WTC11 (cell line): ENCODE data around the gene SDHAF1. TPM values are rescaled to one million over a fixed set of nuclear protein-coding genes. Genes with fewer than 3 reads are reported as not detected.

Experiments used
- ATAC-seq: fragments of 200-7000 bp; cut with Tn5 transposase; 2 replicates; pipeline ENCODE4 v1.10.0; 2021; ENCODE audit warnings: mild to moderate bottlenecking, moderate library complexity
- CTCF ChIA-PET: fragments of 300-600 bp; sonication (Branson Sonifier 250); formaldehyde crosslinking; loops from one replicate; lab custom pipeline; 2021; ENCODE audit warnings: antibody characterized with exemption; lab: Charles Lee
- POLR2A ChIA-PET: fragments of 350-600 bp; sonication (Branson Sonifier 250); formaldehyde crosslinking; loops from one replicate; lab custom pipeline; 2021; ENCODE audit warnings: antibody characterized with exemption; lab: Charles Lee
- DNase-seq: peaks from one replicate; pipeline ENCODE4 v3.0.0; 2021; ENCODE audit warnings: low spot score
- H3K27ac Mint-ChIP-seq: 2 replicates; pipeline ENCODE4 v1.8.0; 2021; ENCODE audit warnings: mixed read lengths
- H3K27me3 Mint-ChIP-seq: 2 replicates; pipeline ENCODE4 v1.8.0; 2021; ENCODE audit warnings: low read depth, mild to moderate bottlenecking, moderate library complexity, mixed read lengths
- H3K36me3 Mint-ChIP-seq: 2 replicates; pipeline ENCODE4 v1.8.0; 2021; ENCODE audit warnings: mixed read lengths
- H3K4me1 Mint-ChIP-seq: 2 replicates; pipeline ENCODE4 v1.8.0; 2022; ENCODE audit warnings: mixed read lengths
- H3K4me3 Mint-ChIP-seq: 2 replicates; pipeline ENCODE4 v1.8.0; 2021; ENCODE audit warnings: mild to moderate bottlenecking, moderate library complexity, mixed read lengths
- H3K9me3 Mint-ChIP-seq: 2 replicates; pipeline ENCODE4 v1.8.0; 2021; ENCODE audit warnings: mixed read lengths
- CREM ChIP-seq: sonication (generic); formaldehyde crosslinking; IDR thresholded peaks from 2 replicates; pipeline ENCODE4 v1.8.1; 2022; ENCODE audit warnings: mild to moderate bottlenecking, missing genetic modification reagents, moderate library complexity
- CTCF ChIP-seq: fragments of 200-600 bp; IDR thresholded peaks from 2 replicates; pipeline ENCODE4 v1.8.0; 2022; ENCODE audit warnings: antibody characterized with exemption
- E2F1 ChIP-seq: sonication (generic); formaldehyde crosslinking; IDR thresholded peaks from 2 replicates; pipeline ENCODE4 v1.8.0; 2022; ENCODE audit warnings: mild to moderate bottlenecking, missing genetic modification reagents
- E2F4 ChIP-seq: sonication (generic); formaldehyde crosslinking; IDR thresholded peaks from 2 replicates; pipeline ENCODE4 v1.8.1; 2022; ENCODE audit warnings: low read depth, mild to moderate bottlenecking, moderate library complexity, missing genetic modification reagents, borderline replicate concordance
- E2F5 ChIP-seq: sonication (generic); formaldehyde crosslinking; IDR thresholded peaks from 2 replicates; pipeline ENCODE4 v1.8.1; 2022; ENCODE audit warnings: mild to moderate bottlenecking, moderate library complexity, missing genetic modification reagents
- ELF4 ChIP-seq: sonication (generic); formaldehyde crosslinking; IDR thresholded peaks from 2 replicates; pipeline ENCODE4 v1.8.1; 2022; ENCODE audit warnings: low read depth, mild to moderate bottlenecking, moderate library complexity, missing genetic modification reagents
- EMX1 ChIP-seq: fragments of 250-450 bp; sonication (Bioruptor Pico); IDR thresholded peaks from 2 replicates; pipeline ENCODE4 v1.8.0; 2021; ENCODE audit warnings: mild to moderate bottlenecking
- ETV6 ChIP-seq: sonication (generic); formaldehyde crosslinking; IDR thresholded peaks from 2 replicates; pipeline ENCODE4 v1.8.1; 2022; ENCODE audit warnings: mild to moderate bottlenecking, missing genetic modification reagents
- FOXP1 ChIP-seq: sonication (generic); formaldehyde crosslinking; IDR thresholded peaks from 2 replicates; pipeline ENCODE4 v1.8.0; 2022; ENCODE audit warnings: missing genetic modification reagents, mild to moderate bottlenecking, moderate library complexity, borderline replicate concordance
- JAZF1 ChIP-seq: fragments of 250-450 bp; sonication (Bioruptor Pico); IDR thresholded peaks from 2 replicates; pipeline ENCODE4 v1.9.0; 2021; ENCODE audit warnings: moderate library complexity, mild to moderate bottlenecking, inconsistent platforms
- MAX ChIP-seq: sonication (generic); formaldehyde crosslinking; IDR thresholded peaks from 2 replicates; pipeline ENCODE4 v1.8.0; 2022; ENCODE audit warnings: mild to moderate bottlenecking, missing genetic modification reagents
- NFYB ChIP-seq: sonication (generic); formaldehyde crosslinking; conservative IDR thresholded peaks from 2 replicates; pipeline ENCODE4 v1.8.0; 2022; ENCODE audit warnings: low read depth, missing genetic modification reagents
- NR1H2 ChIP-seq: sonication (generic); formaldehyde crosslinking; IDR thresholded peaks from 2 replicates; pipeline ENCODE4 v1.9.0; 2021; ENCODE audit warnings: mild to moderate bottlenecking, moderate library complexity, missing genetic modification reagents
- SMAD3 ChIP-seq: sonication (generic); formaldehyde crosslinking; IDR thresholded peaks from 2 replicates; pipeline ENCODE4 v1.8.0; 2022; ENCODE audit warnings: missing genetic modification reagents, mild to moderate bottlenecking, borderline replicate concordance
- SP1 ChIP-seq: sonication (generic); formaldehyde crosslinking; conservative IDR thresholded peaks from 2 replicates; pipeline ENCODE4 v1.8.1; 2022; ENCODE audit warnings: missing genetic modification reagents
- STAT6 ChIP-seq: sonication (generic); formaldehyde crosslinking; conservative IDR thresholded peaks from 2 replicates; pipeline ENCODE4 v1.8.1; 2023; ENCODE audit warnings: mild to moderate bottlenecking, low read depth, missing genetic modification reagents, moderate library complexity
- TP53 ChIP-seq: sonication (generic); formaldehyde crosslinking; IDR thresholded peaks from 2 replicates; pipeline ENCODE4 v1.8.1; 2023; ENCODE audit warnings: mild to moderate bottlenecking, missing genetic modification reagents
- ZNF121 ChIP-seq: sonication (generic); formaldehyde crosslinking; IDR thresholded peaks from 2 replicates; pipeline ENCODE4 v1.8.0; 2023; ENCODE audit warnings: missing genetic modification reagents
- ZNF396 ChIP-seq: fragments of 250-450 bp; sonication (Bioruptor Pico); IDR thresholded peaks from 2 replicates; pipeline ENCODE4 v1.8.0; 2021; ENCODE audit warnings: mild to moderate bottlenecking, moderate library complexity, borderline replicate concordance
- total RNA-seq: library from RNA; stranded (reverse); gene quantifications from 3 replicates; pipeline ENCODE4 v1.2.3, GENCODE V29; 2021
- TF ChIP-seq, protein P1 (sequence below): sonication (generic); formaldehyde crosslinking; IDR thresholded peaks from 2 replicates; pipeline ENCODE4 v1.8.1; 2023; ENCODE audit warnings: mild to moderate bottlenecking, missing genetic modification reagents, moderate library complexity
- TF ChIP-seq, protein P2 (sequence below): sonication (generic); formaldehyde crosslinking; IDR thresholded peaks from 2 replicates; pipeline ENCODE4 v1.8.1; 2023; ENCODE audit warnings: mild to moderate bottlenecking, moderate library complexity, missing genetic modification reagents

Gene SDHAF1
- total RNA-seq, 1 experiment from 2014 or later: 20.8 TPM

GRCh38 chr19:35977446-35978222 is 17.4 kb upstream of the SDHAF1 start:
- peak overlapping the region; percentile 72; the same call in 1 of the 2 replicates for H3K27ac Mint-ChIP-seq
- DNase-seq (peak; percentile 86), ATAC-seq (peak; percentile 95)
- CTCF ChIA-PET: interaction anchor here (0.5 to 2.1 kb wide), 35 partner anchors 10 to 420 kb away, joined by 3 to 12 read pairs (median 4); partner anchors contain the start of genes ALKBH6, NFKBID and SYNE4
- no peaks in the 10 kb centered on the region for H3K36me3 Mint-ChIP-seq
- no peaks in the 10 kb centered on the region for H3K9me3 Mint-ChIP-seq
- peaks cover 20% of the 10 kb centered on the region for H3K27me3 Mint-ChIP-seq
- TF ChIP-seq, protein P1, sequence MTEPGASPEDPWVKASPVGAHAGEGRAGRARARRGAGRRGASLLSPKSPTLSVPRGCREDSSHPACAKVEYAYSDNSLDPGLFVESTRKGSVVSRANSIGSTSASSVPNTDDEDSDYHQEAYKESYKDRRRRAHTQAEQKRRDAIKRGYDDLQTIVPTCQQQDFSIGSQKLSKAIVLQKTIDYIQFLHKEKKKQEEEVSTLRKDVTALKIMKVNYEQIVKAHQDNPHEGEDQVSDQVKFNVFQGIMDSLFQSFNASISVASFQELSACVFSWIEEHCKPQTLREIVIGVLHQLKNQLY (CRISPR knock-in tag): no peak
- TF ChIP-seq CTCF (peak; percentile 35; the same call in 1 of the 2 replicates), MAX (CRISPR knock-in tag) (0 out of 2 replicates have a peak, but pooled peaks have one; percentile 21), ZNF396 (CRISPR knock-in tag) (no peak)
- peaks cover 13% of the 10 kb centered on the region for H3K4me1 Mint-ChIP-seq
- H3K4me3 Mint-ChIP-seq: no peak overlapping the region
- POLR2A ChIA-PET: interaction anchor here (0.7 kb wide), 1 partner anchor 93 kb away, joined by 3 read pairs; no protein-coding TSS in a partner anchor

DNA sequence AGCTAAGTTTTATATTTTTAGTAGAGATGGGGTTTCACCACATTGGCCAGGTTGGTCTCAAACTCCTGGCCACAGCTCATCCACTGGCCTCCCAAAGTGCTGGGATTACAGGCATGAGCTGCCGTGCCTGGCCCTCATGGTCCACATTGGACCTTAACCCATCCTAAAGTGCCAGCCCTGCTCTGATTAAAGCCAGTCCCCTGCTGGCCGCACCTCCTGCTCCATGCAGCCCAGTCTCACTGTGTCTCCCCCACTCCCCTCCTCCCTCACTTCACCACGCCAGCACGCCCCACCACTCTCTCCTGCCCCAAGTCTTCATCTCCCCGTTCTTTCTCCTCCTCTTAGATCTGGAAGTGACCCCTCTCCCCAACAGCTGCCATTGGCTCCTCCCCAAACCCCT is 16.7 kb upstream of the SDHAF1 start:
- ATAC-seq: no peak

More for the DNA sequence above, 16.7 kb upstream of the SDHAF1 start:
- DNase-seq: no peak
- no peaks in the 10 kb centered on the region for H3K36me3 Mint-ChIP-seq
- CTCF ChIA-PET: interaction anchor here (1.1 to 2.1 kb wide), 5 partner anchors 17 to 73 kb away, joined by 3 to 10 read pairs (median 5); partner anchors contain the start of genes ALKBH6 and SYNE4
- no peaks in the 10 kb centered on the region for H3K9me3 Mint-ChIP-seq
- peaks cover 20% of the 10 kb centered on the region for H3K27me3 Mint-ChIP-seq
- H3K27ac Mint-ChIP-seq: no peak overlapping the region
- POLR2A ChIA-PET: no interaction called here
- TF ChIP-seq FOXP1 (CRISPR knock-in tag): no peak
- no peak for TF ChIP-seq NR1H2 (CRISPR knock-in tag)
- no peak for TF ChIP-seq TP53 (CRISPR knock-in tag)
- TF ChIP-seq JAZF1: no peak
- TF ChIP-seq, protein P1 (CRISPR knock-in tag): no peak
- no peak for TF ChIP-seq E2F1 (CRISPR knock-in tag)
- TF ChIP-seq ETV6: no peak
- TF ChIP-seq, protein P2, sequence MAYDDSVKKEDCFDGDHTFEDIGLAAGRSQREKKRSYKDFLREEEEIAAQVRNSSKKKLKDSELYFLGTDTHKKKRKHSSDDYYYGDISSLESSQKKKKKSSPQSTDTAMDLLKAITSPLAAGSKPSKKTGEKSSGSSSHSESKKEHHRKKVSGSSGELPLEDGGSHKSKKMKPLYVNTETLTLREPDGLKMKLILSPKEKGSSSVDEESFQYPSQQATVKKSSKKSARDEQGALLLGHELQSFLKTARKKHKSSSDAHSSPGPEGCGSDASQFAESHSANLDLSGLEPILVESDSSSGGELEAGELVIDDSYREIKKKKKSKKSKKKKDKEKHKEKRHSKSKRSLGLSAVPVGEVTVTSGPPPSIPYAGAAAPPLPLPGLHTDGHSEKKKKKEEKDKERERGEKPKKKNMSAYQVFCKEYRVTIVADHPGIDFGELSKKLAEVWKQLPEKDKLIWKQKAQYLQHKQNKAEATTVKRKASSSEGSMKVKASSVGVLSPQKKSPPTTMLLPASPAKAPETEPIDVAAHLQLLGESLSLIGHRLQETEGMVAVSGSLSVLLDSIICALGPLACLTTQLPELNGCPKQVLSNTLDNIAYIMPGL (CRISPR knock-in tag): no peak
- no peak for TF ChIP-seq E2F4 (CRISPR knock-in tag)
- no peak for TF ChIP-seq STAT6 (CRISPR knock-in tag)
- no peak for TF ChIP-seq SMAD3 (CRISPR knock-in tag)
- TF ChIP-seq NFYB: no peak
- TF ChIP-seq SP1 (CRISPR knock-in tag): no peak
- no peak for TF ChIP-seq CREM
- no peak for TF ChIP-seq E2F5
- TF ChIP-seq EMX1 (CRISPR knock-in tag): no peak
- TF ChIP-seq ZNF121 (CRISPR knock-in tag): no peak
- TF ChIP-seq ELF4 (CRISPR knock-in tag): no peak
- H3K4me3 Mint-ChIP-seq: no peak overlapping the region
- H3K4me1 Mint-ChIP-seq: peaks cover 13% of the 10 kb centered on the region
